IMR-90 (cell line): ENCODE measurements around the gene LAMA2. TPM values are rescaled to one million over a fixed set of nuclear protein-coding genes. Genes with fewer than 3 reads are reported as not detected.

Experiments used
- ATAC-seq: fragments of 200-7000 bp; cut with Tn5 transposase; 2 replicates; pipeline ENCODE4 v1.9.1; 2020; ENCODE audit warnings: low read depth, mild to moderate bottlenecking, moderate library complexity
- BruUV-seq: library from RNA; stranded (reverse); fragments of 400-500 nt; replicated peaks from 2 replicates; lab custom pipeline; 2021; lab: Mats Ljungman, UMichigan
- CTCF ChIA-PET: fragments of 300-600 bp; formaldehyde crosslinking; extraction: SDS; loops from one replicate; lab custom pipeline; 2021; ENCODE audit warnings: antibody characterized with exemption; lab: Yijun Ruan, JAX
- POLR2A ChIA-PET: fragments of 300-600 bp; sonication (Branson Sonifier 250); formaldehyde crosslinking; loops from one replicate; lab custom pipeline; 2022; ENCODE audit warnings: antibody characterized with exemption; ENCODE audit not compliant: unreplicated experiment; lab: Charles Lee
- DNase-seq: peaks from one replicate; pipeline ENCODE4 v3.0.0; 2013
- H2AFZ ChIP-seq: replicated peaks from 2 replicates; pipeline ENCODE3; 2013; ENCODE audit warnings: low read length, mild to moderate bottlenecking; ENCODE audit not compliant: poor library complexity
- H2AK5ac ChIP-seq: 2 replicates; pipeline ENCODE4 v1.6.1; 2013; ENCODE audit warnings: low read depth, low read length, inconsistent platforms
- H2AK9ac ChIP-seq: replicated peaks from 2 replicates; pipeline ENCODE3; 2013; ENCODE audit warnings: mild to moderate bottlenecking, low read depth, low read length, moderate library complexity; ENCODE audit not compliant: poor library complexity
- H2BK120ac ChIP-seq: 2 replicates; pipeline ENCODE4 v1.6.1; 2013; ENCODE audit warnings: low read depth, low read length, inconsistent platforms
- H2BK15ac ChIP-seq: 3 replicates; pipeline ENCODE4 v1.6.1; 2013; ENCODE audit warnings: low read depth, low read length, inconsistent platforms
- H2BK20ac ChIP-seq: 2 replicates; pipeline ENCODE4 v1.6.1; 2013; ENCODE audit warnings: low read depth, mild to moderate bottlenecking, inconsistent platforms, low read length, moderate library complexity
- H2BK5ac ChIP-seq: 2 replicates; pipeline ENCODE4 v1.6.1; 2013; ENCODE audit warnings: mild to moderate bottlenecking, low read depth, low read length, inconsistent platforms; ENCODE audit not compliant: poor library complexity, severe bottlenecking
- H3K14ac ChIP-seq: replicated peaks from 2 replicates; pipeline ENCODE4 v1.6.1; 2013; ENCODE audit warnings: low read depth, low read length, inconsistent platforms
- H3K18ac ChIP-seq: 2 replicates; pipeline ENCODE4 v1.6.1; 2013; ENCODE audit warnings: low read depth, low read length, control low read depth
- H3K23ac ChIP-seq: 2 replicates; pipeline ENCODE4 v1.6.1; 2013; ENCODE audit warnings: low read depth, low read length, inconsistent platforms
- H3K27ac ChIP-seq: 2 replicates; pipeline ENCODE4 v1.5.1; 2013; ENCODE audit warnings: mild to moderate bottlenecking, control low read depth, low read length; ENCODE audit not compliant: insufficient read depth
- H3K27me3 ChIP-seq: 2 replicates; pipeline ENCODE4 v1.6.1; 2013; ENCODE audit warnings: low read length; ENCODE audit not compliant: control insufficient read depth, insufficient read depth
- H3K36me3 ChIP-seq: 2 replicates; pipeline ENCODE4 v1.6.1; 2013; ENCODE audit warnings: low read length, mixed read lengths; ENCODE audit not compliant: control insufficient read depth, insufficient read depth
- H3K4ac ChIP-seq: 2 replicates; pipeline ENCODE4 v1.6.1; 2013; ENCODE audit warnings: low read depth, low read length, inconsistent platforms
- H3K4me1 ChIP-seq: 2 replicates; pipeline ENCODE4 v1.6.1; 2013; ENCODE audit warnings: low read length, mixed read lengths; ENCODE audit not compliant: control insufficient read depth, insufficient read depth
- H3K4me2 ChIP-seq: 2 replicates; pipeline ENCODE4 v1.6.1; 2013; ENCODE audit warnings: low read depth, mild to moderate bottlenecking, control low read depth, low read length, moderate library complexity
- H3K4me3 ChIP-seq: 2 replicates; pipeline ENCODE4 v1.5.1; 2013; ENCODE audit warnings: low read depth, mild to moderate bottlenecking, control low read depth, low read length, moderate library complexity; ENCODE audit not compliant: insufficient read depth
- H3K56ac ChIP-seq: 2 replicates; pipeline ENCODE4 v1.6.1; 2013; ENCODE audit warnings: low read length, inconsistent platforms; ENCODE audit not compliant: insufficient read depth; ENCODE audit errors: extremely low read depth
- H3K79me1 ChIP-seq, 2 experiments: 2 replicates each; pipeline ENCODE4 v1.6.1; 2013; ENCODE audit warnings: low read length in 2 of 2, inconsistent platforms in 1 of 2, low read depth in 1 of 2
- H3K9ac ChIP-seq: 2 replicates; pipeline ENCODE4 v1.6.1; 2013; ENCODE audit warnings: low read depth, low read length, control low read depth
- H3K9me1 ChIP-seq: 2 replicates; pipeline ENCODE4 v1.6.1; 2013; ENCODE audit warnings: low read length, inconsistent platforms; ENCODE audit not compliant: insufficient read depth
- H3K9me3 ChIP-seq: 2 replicates; pipeline ENCODE4 v1.6.1; 2013; ENCODE audit warnings: low read length; ENCODE audit not compliant: control insufficient read depth, insufficient read depth
- H4K20me1 ChIP-seq: 2 replicates; pipeline ENCODE4 v1.6.1; 2013; ENCODE audit warnings: low read length, inconsistent platforms; ENCODE audit not compliant: insufficient read depth
- H4K5ac ChIP-seq: 2 replicates; pipeline ENCODE4 v1.6.1; 2013; ENCODE audit warnings: mild to moderate bottlenecking, low read depth, low read length, control low read depth
- H4K8ac ChIP-seq, 2 experiments: 2 replicates each; pipeline ENCODE4 v1.6.1; 2013; ENCODE audit warnings: low read depth in 2 of 2, low read length in 2 of 2, control low read depth in 1 of 2, inconsistent platforms in 1 of 2
- H4K91ac ChIP-seq: 2 replicates; pipeline ENCODE4 v1.6.1; 2013; ENCODE audit warnings: low read depth, low read length, inconsistent platforms; ENCODE audit not compliant: insufficient read depth
- BHLHE40 ChIP-seq: fragments of 150-350 bp; IDR thresholded peaks from 2 replicates; pipeline ENCODE4 v1.6.1; 2016; ENCODE audit warnings: mild to moderate bottlenecking, low read depth, low read length
- CEBPB ChIP-seq: IDR thresholded peaks from 2 replicates; pipeline ENCODE4 v1.6.1; 2012; ENCODE audit warnings: low read depth, low read length, improper control_type of control experiment
- CHD1 ChIP-seq: IDR thresholded peaks from 2 replicates; pipeline ENCODE4 v1.6.1; 2012; ENCODE audit warnings: low read depth, low read length, improper control_type of control experiment
- ELK1 ChIP-seq: fragments of 150-350 bp; IDR thresholded peaks from 2 replicates; pipeline ENCODE4 v1.6.1; 2016; ENCODE audit warnings: low read depth, mild to moderate bottlenecking, low read length, moderate library complexity, borderline replicate concordance
- FOS ChIP-seq: fragments of 150-350 bp; IDR thresholded peaks from 2 replicates; pipeline ENCODE4 v1.6.1; 2016; ENCODE audit warnings: low read depth, low read length
- MAFK ChIP-seq: IDR thresholded peaks from 2 replicates; pipeline ENCODE4 v1.6.1; 2012; ENCODE audit warnings: low read depth, low read length, improper control_type of control experiment
- MAZ ChIP-seq: IDR thresholded peaks from 2 replicates; pipeline ENCODE4 v1.6.1; 2012; ENCODE audit warnings: low read depth, mild to moderate bottlenecking, low read length, improper control_type of control experiment, moderate library complexity, borderline replicate concordance
- MXI1 ChIP-seq: IDR thresholded peaks from 2 replicates; pipeline ENCODE4 v1.6.1; 2012; ENCODE audit warnings: low read depth, mild to moderate bottlenecking, low read length, moderate library complexity, borderline replicate concordance
- NFE2L2 ChIP-seq: fragments of 150-350 bp; IDR thresholded peaks from 2 replicates; pipeline ENCODE4 v1.6.1; 2016; ENCODE audit warnings: low read depth, mild to moderate bottlenecking, low read length
- POLR2A ChIP-seq: IDR thresholded peaks from 2 replicates; pipeline ENCODE4 v1.6.1; 2012; ENCODE audit warnings: mild to moderate bottlenecking, low read depth, low read length
- RAD21 ChIP-seq: IDR thresholded peaks from 2 replicates; pipeline ENCODE4 v1.6.1; 2012; ENCODE audit warnings: low read length, improper control_type of control experiment
- RCOR1 ChIP-seq: IDR thresholded peaks from 2 replicates; pipeline ENCODE4 v1.6.1; 2012; ENCODE audit warnings: mild to moderate bottlenecking, low read length, improper control_type of control experiment; ENCODE audit not compliant: insufficient replicate concordance
- RFX5 ChIP-seq: IDR thresholded peaks from 2 replicates; pipeline ENCODE4 v1.8.0; 2012; ENCODE audit warnings: low read depth, mild to moderate bottlenecking, low read length, moderate library complexity
- SMC3 ChIP-seq: fragments of 150-350 bp; IDR thresholded peaks from 2 replicates; pipeline ENCODE4 v1.6.1; 2016; ENCODE audit warnings: low read depth, mild to moderate bottlenecking, antibody characterized with exemption, low read length, moderate library complexity
- USF2 ChIP-seq: fragments of 150-350 bp; IDR thresholded peaks from 2 replicates; pipeline ENCODE4 v1.6.1; 2017; ENCODE audit warnings: mild to moderate bottlenecking, antibody characterized with exemption, low read length, low read depth
- WGBS, 2 experiments: methylation state at CpG; one replicate each; pipeline versions ENCODE4 v1.1.5 to v1.1.7; 2013; ENCODE audit warnings: missing lambda C conversion rate in 2 of 2; ENCODE audit not compliant: insufficient read length in 1 of 2; ENCODE audit errors: extremely low coverage in 2 of 2; 5-methylcytosine and 5-hydroxymethylcytosine counted together
- dilution Hi-C: fragments of 300-500 bp; cut with HindIII; formaldehyde crosslinking; loops from one replicate; pipeline ENCODE4 v1.14.3; 2018; ENCODE audit warnings: low sequenced_read_pairs; ENCODE audit not compliant: unreplicated experiment
- in situ Hi-C: fragments of 300-500 bp; cut with MboI; formaldehyde crosslinking; loops from 3 replicates; pipeline ENCODE4 v1.14.3; 2019; ENCODE audit warnings: low sequenced_read_pairs, inconsistent platforms, mixed read lengths
- intact Hi-C: fragments of 100-400 bp; cut with micrococcal nuclease; formaldehyde crosslinking; loops from 2 replicates; pipeline ENCODE4 v1.10.0; 2022
- polyA plus RNA-seq, 3 experiments: library from polyadenylated mRNA; depleted of rRNA; stranded (reverse); fragments of >200 nt; gene quantifications; 2 replicates each; pipeline ENCODE4 v1.2.3, GENCODE V29; 2012; ENCODE audit warnings: low replicate concordance in 1 of 3
- total RNA-seq: library from RNA; depleted of rRNA; stranded (reverse); fragments of >200 nt; gene quantifications from 2 replicates; pipeline ENCODE4 v1.2.3, GENCODE V29; 2012
- TF ChIP-seq, protein P1 (sequence below): conservative IDR thresholded peaks from 2 replicates; pipeline ENCODE4 v1.5.1; 2012; ENCODE audit warnings: mild to moderate bottlenecking, low read depth, low read length, improper control_type of control experiment

The LAMA2 gene
- total and polyA plus RNA-seq, 2 of the 4 experiments (the other 2 are of a cell fraction) = 9.9 to 13.3 TPM

GRCh38 chr6:129523816-129524215 is 640.9 kb downstream of the LAMA2 start:
- no peaks in the 10 kb centered on the region for H3K27me3 ChIP-seq
- H3K36me3 ChIP-seq = no peaks in the 10 kb centered on the region
- BruUV-seq = no TSS peak
- H4K20me1 ChIP-seq = no peaks in the 10 kb centered on the region
- H3K14ac ChIP-seq = no peak overlapping the region
- H2AK5ac ChIP-seq = no peak overlapping the region
- no CpG with 5 or more reads among the region's 4 CpGs for WGBS, 2 experiments
- dilution Hi-C loops = no loop called here
- no peak overlapping the region for H2AK9ac ChIP-seq
- no peak overlapping the region for H3K4me3 ChIP-seq
- H4K5ac ChIP-seq = no peak overlapping the region
- no peak overlapping the region for H3K23ac ChIP-seq
- no peak overlapping the region for H2BK20ac ChIP-seq
- H3K79me1 ChIP-seq = no peaks in the 10 kb centered on the region
- H3K4me1 ChIP-seq = no peaks in the 10 kb centered on the region
- no peak overlapping the region for H3K9ac ChIP-seq
- no peak overlapping the region for H3K18ac ChIP-seq
- H3K27ac ChIP-seq = no peak overlapping the region
- DNase-seq (no peak), ATAC-seq (no peak)
- in situ Hi-C loops = no loop called here
- no peak overlapping the region for H3K4ac ChIP-seq
- no peak overlapping the region for H3K4me2 ChIP-seq
- H2AFZ ChIP-seq = no peak overlapping the region
- H3K9me3 ChIP-seq = no peaks in the 10 kb centered on the region
- H2BK15ac ChIP-seq = no peak overlapping the region
- no peak overlapping the region for H2BK5ac ChIP-seq
- H4K91ac ChIP-seq = no peak overlapping the region
- no peaks in the 10 kb centered on the region for H3K9me1 ChIP-seq
- POLR2A ChIA-PET = no interaction called here
- TF ChIP-seq SMC3 (no peak), NFE2L2 (no peak), MXI1 (no peak), MAZ (no peak), ELK1 (no peak), POLR2A (no peak), CHD1 (no peak), RFX5 (no peak), USF2 (no peak), MAFK (no peak), FOS (no peak), BHLHE40 (no peak), RAD21 (no peak), CEBPB (no peak), RCOR1 (no peak)
- TF ChIP-seq, protein P1, sequence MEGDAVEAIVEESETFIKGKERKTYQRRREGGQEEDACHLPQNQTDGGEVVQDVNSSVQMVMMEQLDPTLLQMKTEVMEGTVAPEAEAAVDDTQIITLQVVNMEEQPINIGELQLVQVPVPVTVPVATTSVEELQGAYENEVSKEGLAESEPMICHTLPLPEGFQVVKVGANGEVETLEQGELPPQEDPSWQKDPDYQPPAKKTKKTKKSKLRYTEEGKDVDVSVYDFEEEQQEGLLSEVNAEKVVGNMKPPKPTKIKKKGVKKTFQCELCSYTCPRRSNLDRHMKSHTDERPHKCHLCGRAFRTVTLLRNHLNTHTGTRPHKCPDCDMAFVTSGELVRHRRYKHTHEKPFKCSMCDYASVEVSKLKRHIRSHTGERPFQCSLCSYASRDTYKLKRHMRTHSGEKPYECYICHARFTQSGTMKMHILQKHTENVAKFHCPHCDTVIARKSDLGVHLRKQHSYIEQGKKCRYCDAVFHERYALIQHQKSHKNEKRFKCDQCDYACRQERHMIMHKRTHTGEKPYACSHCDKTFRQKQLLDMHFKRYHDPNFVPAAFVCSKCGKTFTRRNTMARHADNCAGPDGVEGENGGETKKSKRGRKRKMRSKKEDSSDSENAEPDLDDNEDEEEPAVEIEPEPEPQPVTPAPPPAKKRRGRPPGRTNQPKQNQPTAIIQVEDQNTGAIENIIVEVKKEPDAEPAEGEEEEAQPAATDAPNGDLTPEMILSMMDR = no peak
- no peak overlapping the region for H4K8ac ChIP-seq
- CTCF ChIA-PET = no interaction called here
- intact Hi-C loops = no loop called here
- no peak overlapping the region for H3K56ac ChIP-seq
- H2BK120ac ChIP-seq = no peak overlapping the region
